Glomerular visceral epithelial cell (primary cell): ENCODE results near the gene MOK.

Experiments used
- DNase-seq: peaks from one replicate; pipeline ENCODE4 v3.0.0-alpha.2; 2016; ENCODE audit errors: extremely low spot score

Gene MOK

GRCh38 chr14:102283631-102284129 is 21.3 kb downstream of the MOK start:
- DNase-seq: no peak

- no peak for DNase-seq
These were observed 22.1 kb downstream of the MOK start for GRCh38 chr14:102282751-102283465.

- DNase-seq: peak; percentile 92
These were observed 24.5 kb downstream of the MOK start for GRCh38 chr14:102280376-102280962.

GRCh38 chr14:102279688-102280348 is 25.1 kb downstream of the MOK start:
- peak; percentile 97 for DNase-seq

- peak; percentile 33 for DNase-seq
These were observed 25.7 kb downstream of the MOK start for GRCh38 chr14:102279282-102279681.

GRCh38 chr14:102278631-102278935 is 26.4 kb downstream of the MOK start:
- no peak for DNase-seq

- no peak for DNase-seq
These were observed 26.9 kb downstream of the MOK start for GRCh38 chr14:102277874-102278630.

- DNase-seq: no peak
These were observed 29.1 kb downstream of the MOK start for GRCh38 chr14:102275866-102276265.

- DNase-seq: no peak
These were observed 32.6 kb downstream of the MOK start for GRCh38 chr14:102272392-102272791.

- DNase-seq: no peak
These were observed 40.2 kb downstream of the MOK start for GRCh38 chr14:102264775-102265174.

- DNase-seq: no peak
These were observed 40.6 kb downstream of the MOK start for GRCh38 chr14:102264355-102264754.

GRCh38 chr14:102262929-102263462 is 42.0 kb downstream of the MOK start:
- DNase-seq: peak; percentile 39

- no peak for DNase-seq
These were observed 46.8 kb downstream of the MOK start for GRCh38 chr14:102258136-102258535.

- no peak for DNase-seq
These were observed 48.2 kb downstream of the MOK start for GRCh38 chr14:102256716-102257115.

- DNase-seq: peak; percentile 61
These were observed 49.4 kb downstream of the MOK start for GRCh38 chr14:102255401-102256190.

- no peak for DNase-seq
These were observed 51.8 kb downstream of the MOK start for GRCh38 chr14:102252834-102253801.

GRCh38 chr14:102251161-102251560 is 53.8 kb downstream of the MOK start:
- no peak for DNase-seq

GRCh38 chr14:102250636-102251035 is 54.3 kb downstream of the MOK start:
- DNase-seq: no peak

GRCh38 chr14:102249981-102250380 is 55.0 kb downstream of the MOK start:
- DNase-seq: no peak

GRCh38 chr14:102249041-102249440 is 55.9 kb downstream of the MOK start:
- DNase-seq: peak; percentile 52
